ENCODE measurements around the gene NSMF. TPM values are rescaled to one million over a fixed set of nuclear protein-coding genes. Genes with fewer than 3 reads are reported as not detected.
"Not testable (repeated sequence)": the region's sequence is repeated elsewhere in the genome, so short reads cannot be mapped to it uniquely, and the experiment has no call there.

Gene NSMF
- total RNA-seq, 1 donor from 2014 or later = 35.1 TPM

GRCh38 chr9:137452761-137453642 is 6.1 kb downstream of the NSMF start:
- no peaks in the 10 kb centered on the region for H3K27me3 ChIP-seq
- peaks cover 25% of the 10 kb centered on the region for H3K4me1 ChIP-seq
- DNase-seq (ENCODE audit: extremely low spot score in 2 of 2) = no peak
- H3K9me3 ChIP-seq = no peaks in the 10 kb centered on the region
- peak overlapping the region; percentile 11 to 38 for H3K4me3 ChIP-seq
- TF ChIP-seq POLR2A (IDR thresholded peaks at IDR 0.05) (no peak), CTCF (IDR thresholded peaks at IDR 0.05) (no peak), POLR2AphosphoS5 (IDR thresholded peaks at IDR 0.05; ENCODE audit: insufficient read depth in 1 of 2, low read depth in 1 of 2) (no peak)
- intact Hi-C loops (cut with DNase I) = no loop called here
- H3K36me3 ChIP-seq = peaks cover 0 to 9% of the 10 kb centered on the region in 2 donors
- H3K27ac ChIP-seq = no peak overlapping the region

- no peak for DNase-seq (ENCODE audit: extremely low spot score in 2 of 2)
Measured at GRCh38 chr9:137452006-137452760, 7.0 kb downstream of the NSMF start.

GRCh38 chr9:137451264-137452005 is 7.7 kb downstream of the NSMF start:
- H3K4me1 ChIP-seq = peaks cover 20% of the 10 kb centered on the region
- H3K27me3 ChIP-seq; H3K4me3 ChIP-seq; H3K9me3 ChIP-seq; DNase-seq (ENCODE audit: extremely low spot score in 2 of 2); intact Hi-C loops (cut with DNase I); H3K27ac ChIP-seq; H3K36me3 ChIP-seq: not testable (repeated sequence)

More at GRCh38 chr9:137452006-137452760, 7.0 kb downstream of the NSMF start:
- no peak for TF ChIP-seq POLR2A (IDR thresholded peaks at IDR 0.05)
- no peak for TF ChIP-seq CTCF (IDR thresholded peaks at IDR 0.05)
- TF ChIP-seq POLR2AphosphoS5 (IDR thresholded peaks at IDR 0.05; ENCODE audit: insufficient read depth in 1 of 2, low read depth in 1 of 2) = no peak
- peaks cover 20% of the 10 kb centered on the region for H3K4me1 ChIP-seq
- H3K9me3 ChIP-seq = no peaks in the 10 kb centered on the region
- no peaks in the 10 kb centered on the region for H3K27me3 ChIP-seq
- H3K4me3 ChIP-seq = no peak overlapping the region
- intact Hi-C loops (cut with DNase I) = no loop called here
- H3K27ac ChIP-seq = no peak overlapping the region
- peaks cover 0 to 9% of the 10 kb centered on the region in 2 donors for H3K36me3 ChIP-seq

GRCh38 chr9:137450539-137451222 is 8.5 kb downstream of the NSMF start:
- H3K27ac ChIP-seq; DNase-seq (ENCODE audit: extremely low spot score in 2 of 2); intact Hi-C loops (cut with DNase I); H3K36me3 ChIP-seq; H3K9me3 ChIP-seq; H3K27me3 ChIP-seq; H3K4me3 ChIP-seq: not testable (repeated sequence)
- H3K4me1 ChIP-seq = peaks cover 24% of the 10 kb centered on the region

- Histone ChIP-seq H3K27ac (no peak overlapping the region), H3K4me1 (peaks cover 27% of the 10 kb centered on the region), H3K36me3 (peaks cover 0 to 9% of the 10 kb centered on the region in 2 donors), H3K4me3 (no peak overlapping the region), H3K27me3 (no peaks in the 10 kb centered on the region), H3K9me3 (no peaks in the 10 kb centered on the region)
- intact Hi-C loops (cut with DNase I) = no loop called here
- DNase-seq (ENCODE audit: extremely low spot score in 2 of 2) = no peak
- no peak for TF ChIP-seq POLR2A (IDR thresholded peaks at IDR 0.05)
- TF ChIP-seq POLR2AphosphoS5 (IDR thresholded peaks at IDR 0.05; ENCODE audit: insufficient read depth in 1 of 2, low read depth in 1 of 2) = no peak
- no peak for TF ChIP-seq CTCF (IDR thresholded peaks at IDR 0.05)
Measured at GRCh38 chr9:137449931-137450538, 9.1 kb downstream of the NSMF start.
